Liver (tissue), 9 donors: Measurements from ENCODE around the gene BCL2L1. TPM values are rescaled to one million over a fixed set of nuclear protein-coding genes. Genes with fewer than 3 reads are reported as not detected.

ENCODE experiments used
- DNase-seq: peaks from one replicate; pipeline ENCODE4 v3.0.0-alpha.2; 2017; ENCODE audit warnings: low spot score
- H3K27ac ChIP-seq, 2 donors: one replicate each; pipeline ENCODE4 v1.7.0; 2013; ENCODE audit warnings: inconsistent platforms in 2 of 2, low read length in 2 of 2, control low read depth in 1 of 2, low read depth in 1 of 2, mild to moderate bottlenecking in 1 of 2
- H3K27me3 ChIP-seq, 4 donors: one replicate each; pipeline versions ENCODE4 v1.6.1 to v1.7.0; 2013; ENCODE audit warnings: low read length in 3 of 4, inconsistent platforms in 1 of 4, mild to moderate bottlenecking in 1 of 4, moderate library complexity in 1 of 4; ENCODE audit not compliant: control insufficient read depth in 4 of 4, insufficient read depth in 4 of 4
- H3K36me3 ChIP-seq, 4 donors: one replicate each; pipeline versions ENCODE4 v1.6.1 to v1.7.0; 2013; ENCODE audit warnings: low read length in 3 of 4, mild to moderate bottlenecking in 3 of 4, low read depth in 1 of 4, moderate library complexity in 1 of 4; ENCODE audit not compliant: control insufficient read depth in 4 of 4, insufficient read depth in 3 of 4
- H3K4me1 ChIP-seq, 4 donors: one replicate each; pipeline versions ENCODE4 v1.6.1 to v1.7.0; 2013; ENCODE audit warnings: low read length in 3 of 4, mild to moderate bottlenecking in 3 of 4, moderate library complexity in 1 of 4; ENCODE audit not compliant: control insufficient read depth in 4 of 4, insufficient read depth in 4 of 4
- H3K4me3 ChIP-seq, 3 donors: one replicate each; pipeline versions ENCODE4 v1.6.1 to v1.7.0; 2013; ENCODE audit warnings: low read length in 3 of 3, control low read depth in 1 of 3, low read depth in 1 of 3, mild to moderate bottlenecking in 1 of 3
- H3K9ac ChIP-seq, 2 donors: one replicate each; pipeline ENCODE4 v1.7.0; 2013; ENCODE audit warnings: low read length in 2 of 2, mild to moderate bottlenecking in 2 of 2, moderate library complexity in 2 of 2, control low read depth in 1 of 2, low read depth in 1 of 2
- H3K9me3 ChIP-seq, 4 donors: one replicate each; pipeline versions ENCODE4 v1.6.1 to v1.7.0; 2013; ENCODE audit warnings: low read length in 3 of 4; ENCODE audit not compliant: control insufficient read depth in 4 of 4
- CTCF ChIP-seq: fragments of 150-350 bp; IDR thresholded peaks from 2 replicates; pipeline ENCODE4 v1.5.1; 2017; ENCODE audit warnings: improper control_type of control experiment, low read depth, low read length; ENCODE audit not compliant: missing input control
- EGR1 ChIP-seq, 2 donors: IDR thresholded peaks; 2 replicates each; pipeline ENCODE4 v1.6.1; 2016 to 2018; ENCODE audit warnings: antibody characterized with exemption in 2 of 2, low read depth in 2 of 2
- GABPA ChIP-seq, 2 donors: IDR thresholded peaks in 1 of 2; conservative IDR thresholded peaks in 1 of 2; 2 replicates each; pipeline ENCODE4 v1.6.1; 2016; ENCODE audit warnings: antibody characterized with exemption in 2 of 2, mild to moderate bottlenecking in 1 of 2, moderate library complexity in 1 of 2
- HNF4A ChIP-seq, 2 donors: conservative IDR thresholded peaks; 2 replicates each; pipeline ENCODE4 v1.6.1; 2016; ENCODE audit warnings: antibody characterized with exemption in 2 of 2, mild to moderate bottlenecking in 2 of 2
- HNF4G ChIP-seq: IDR thresholded peaks from 2 replicates; pipeline ENCODE4 v1.6.1; 2016; ENCODE audit warnings: antibody characterized with exemption
- NR2F2 ChIP-seq: IDR thresholded peaks from 2 replicates; pipeline ENCODE4 v1.6.1; 2016; ENCODE audit warnings: antibody characterized with exemption
- RAD21 ChIP-seq, 2 donors: IDR thresholded peaks; 2 replicates each; pipeline ENCODE4 v1.6.1; 2016; ENCODE audit warnings: antibody characterized with exemption in 2 of 2, mild to moderate bottlenecking in 2 of 2
- RXRA ChIP-seq, 2 donors: IDR thresholded peaks; 2 replicates each; pipeline ENCODE4 v1.6.1; 2017 to 2018; ENCODE audit warnings: antibody characterized with exemption in 2 of 2, mild to moderate bottlenecking in 1 of 2
- SP1 ChIP-seq: IDR thresholded peaks from 2 replicates; pipeline ENCODE4 v1.6.1; 2018; ENCODE audit warnings: antibody characterized with exemption, mild to moderate bottlenecking
- YY1 ChIP-seq: IDR thresholded peaks from 2 replicates; pipeline ENCODE4 v1.6.1; 2016; ENCODE audit warnings: antibody characterized with exemption, mild to moderate bottlenecking
- WGBS: extraction: QIAGEN DNeasy Blood & Tissue Kit; methylation state at CpG from one replicate; pipeline ENCODE4 v1.1.7; 2013; 5-methylcytosine and 5-hydroxymethylcytosine counted together
- polyA plus RNA-seq, 2 donors: library from polyadenylated mRNA; stranded (reverse) in 1 of 2; unstranded in 1 of 2; fragments of 200-250 nt in 1 of 2; fragments of >200 nt in 1 of 2; fragmentation: Nextera tagmentation in 1 of 2; extraction: Ambion mirVana in 1 of 2; gene quantifications; one replicate each; pipeline versions ENCODE4 v1.2.1 to v1.2.3, GENCODE V29; 2013 to 2015
- total RNA-seq, 2 donors: library from RNA; depleted of rRNA; stranded (reverse); fragments of >200 nt; gene quantifications; one replicate each; pipeline ENCODE4 v1.2.3, GENCODE V29; 2014
- TF ChIP-seq, protein P1 (sequence below): IDR thresholded peaks from 2 replicates; pipeline ENCODE4 v1.6.1; 2016; ENCODE audit warnings: antibody characterized with exemption
- TF ChIP-seq, protein P2 (sequence below): IDR thresholded peaks from 2 replicates; pipeline ENCODE4 v1.6.1; 2016; ENCODE audit warnings: antibody characterized with exemption
- TF ChIP-seq, protein P3 (sequence below): IDR thresholded peaks from 2 replicates; pipeline ENCODE4 v1.6.1; 2016; ENCODE audit warnings: antibody characterized with exemption
- TF ChIP-seq, protein P4 (sequence below): IDR thresholded peaks from 2 replicates; pipeline ENCODE4 v1.6.1; 2016; ENCODE audit warnings: antibody characterized with exemption, mild to moderate bottlenecking
- donor health status: healthy.
- donor health status: healthy.
- donor health status: healthy.
- donor health status: healthy.
- donor health status: healthy.

BCL2L1 gene
- total and polyA plus RNA-seq, 4 donors: 29.7 to 124 (median 46.0) TPM

DNA sequence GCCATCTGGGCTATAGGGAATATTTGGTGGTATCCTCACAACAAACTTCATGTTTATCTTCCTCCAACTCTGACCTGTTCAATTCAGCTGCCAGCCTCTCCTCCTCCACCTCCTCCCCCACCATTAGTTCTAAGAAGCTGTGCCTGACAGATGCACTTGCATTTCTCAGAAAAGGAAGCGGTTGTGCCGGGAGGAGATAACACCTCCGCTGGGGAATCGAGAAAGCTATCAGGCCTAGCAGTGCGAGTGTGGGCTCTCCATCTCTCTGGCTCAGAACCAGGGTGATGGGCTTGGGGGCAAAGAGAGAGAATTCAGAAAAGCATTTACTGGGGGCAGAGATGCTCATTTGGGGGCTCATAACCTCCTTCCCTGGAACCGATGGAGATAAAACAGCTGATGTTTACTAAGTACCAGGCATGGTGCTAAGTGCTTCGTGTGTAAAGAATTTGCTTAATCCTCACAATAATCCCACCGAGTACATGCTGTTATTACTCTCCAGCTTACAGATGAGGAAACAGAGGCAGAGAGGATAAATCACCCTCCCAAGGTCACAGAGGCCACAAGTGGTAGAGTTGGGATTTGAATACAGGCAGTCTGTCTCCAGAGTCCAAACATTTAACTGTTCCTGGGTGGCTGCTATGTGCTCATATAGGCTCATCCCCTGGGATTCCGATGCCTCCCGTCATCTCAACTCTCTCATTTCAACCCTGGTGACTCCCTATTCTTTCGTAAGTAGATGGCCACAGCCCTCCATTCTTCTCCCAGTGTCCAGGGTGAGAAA is 46.6 kb downstream of the BCL2L1 start:
- peak overlapping the region; percentile 44 to 49 for H3K27ac ChIP-seq
- 54% methylated on average over 11 of the region's 11 CpGs for WGBS
- peak; percentile 7 for TF ChIP-seq SP1
- TF ChIP-seq, protein P1, sequence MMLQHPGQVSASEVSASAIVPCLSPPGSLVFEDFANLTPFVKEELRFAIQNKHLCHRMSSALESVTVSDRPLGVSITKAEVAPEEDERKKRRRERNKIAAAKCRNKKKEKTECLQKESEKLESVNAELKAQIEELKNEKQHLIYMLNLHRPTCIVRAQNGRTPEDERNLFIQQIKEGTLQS: no peak
- peak; percentile 78 for DNase-seq
- peaks cover 15 to 63% (median 52%) of the 10 kb centered on the region in 4 donors for H3K4me1 ChIP-seq
- H3K27me3 ChIP-seq: no peaks in the 10 kb centered on the region
- no peak overlapping the region for H3K9ac ChIP-seq
- H3K4me3 ChIP-seq: no peak overlapping the region
- no peaks in the 10 kb centered on the region for H3K36me3 ChIP-seq
- H3K9me3 ChIP-seq: no peaks in the 10 kb centered on the region

- H3K9ac ChIP-seq: no peak overlapping the region
Observed at GRCh38 chr20:31674895-31675827, 47.5 kb downstream of the BCL2L1 start.

DNA sequence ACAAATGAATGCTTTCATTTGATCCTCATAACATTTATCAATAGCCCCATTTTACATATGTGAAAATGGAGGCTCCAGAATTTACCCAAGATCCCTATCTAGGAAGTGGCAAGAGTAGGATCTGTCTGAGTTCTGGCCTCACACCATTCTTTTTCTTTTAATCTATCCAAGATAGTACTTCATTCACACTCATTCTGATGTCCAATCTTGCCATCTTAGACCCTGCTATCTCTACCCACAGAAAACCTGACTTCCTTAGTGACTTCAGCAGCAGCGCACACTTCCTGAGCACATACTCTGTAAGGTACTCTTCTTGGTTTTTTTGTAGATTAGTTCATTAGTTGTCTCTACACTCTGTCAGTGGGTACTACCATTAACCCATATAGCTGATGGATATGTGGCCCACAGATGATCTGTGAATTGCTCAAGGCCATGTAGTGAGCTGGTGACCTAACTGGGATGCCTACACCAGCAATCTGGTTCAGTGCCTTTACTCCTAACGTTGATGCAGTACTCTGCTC is 48.7 kb downstream of the BCL2L1 start:
- DNase-seq: no peak
- no peaks in the 10 kb centered on the region for H3K9me3 ChIP-seq
- no peak overlapping the region for H3K4me3 ChIP-seq
- no peaks in the 10 kb centered on the region for H3K36me3 ChIP-seq
- H3K27me3 ChIP-seq: no peaks in the 10 kb centered on the region
- no peak overlapping the region for H3K9ac ChIP-seq
- peaks cover 13 to 53% (median 39%) of the 10 kb centered on the region in 4 donors for H3K4me1 ChIP-seq
- peak overlapping the region; percentile 44 to 49 for H3K27ac ChIP-seq
- 60% methylated on average over 2 of the region's 2 CpGs for WGBS
- no peak for TF ChIP-seq HNF4G
- TF ChIP-seq RAD21 (IDR thresholded peaks at IDR 0.05): no peak
- TF ChIP-seq, protein P2, sequence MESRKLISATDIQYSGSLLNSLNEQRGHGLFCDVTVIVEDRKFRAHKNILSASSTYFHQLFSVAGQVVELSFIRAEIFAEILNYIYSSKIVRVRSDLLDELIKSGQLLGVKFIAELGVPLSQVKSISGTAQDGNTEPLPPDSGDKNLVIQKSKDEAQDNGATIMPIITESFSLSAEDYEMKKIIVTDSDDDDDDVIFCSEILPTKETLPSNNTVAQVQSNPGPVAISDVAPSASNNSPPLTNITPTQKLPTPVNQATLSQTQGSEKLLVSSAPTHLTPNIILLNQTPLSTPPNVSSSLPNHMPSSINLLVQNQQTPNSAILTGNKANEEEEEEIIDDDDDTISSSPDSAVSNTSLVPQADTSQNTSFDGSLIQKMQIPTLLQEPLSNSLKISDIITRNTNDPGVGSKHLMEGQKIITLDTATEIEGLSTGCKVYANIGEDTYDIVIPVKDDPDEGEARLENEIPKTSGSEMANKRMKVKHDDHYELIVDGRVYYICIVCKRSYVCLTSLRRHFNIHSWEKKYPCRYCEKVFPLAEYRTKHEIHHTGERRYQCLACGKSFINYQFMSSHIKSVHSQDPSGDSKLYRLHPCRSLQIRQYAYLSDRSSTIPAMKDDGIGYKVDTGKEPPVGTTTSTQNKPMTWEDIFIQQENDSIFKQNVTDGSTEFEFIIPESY: no peak
- no peak for TF ChIP-seq GABPA (IDR thresholded peaks at IDR 0.05 in 1 of 2, conservative IDR thresholded peaks at IDR 0.05 in 1 of 2)
- no peak for TF ChIP-seq NR2F2
- TF ChIP-seq SP1: no peak
- TF ChIP-seq EGR1 (IDR thresholded peaks at IDR 0.05; ENCODE audit: low read depth in 2 of 2): no peak
- TF ChIP-seq CTCF: no peak
- TF ChIP-seq, protein P1: no peak

More at GRCh38 chr20:31674895-31675827, 47.5 kb downstream of the BCL2L1 start:
- 57% methylated on average over 10 of the region's 10 CpGs for WGBS
- DNase-seq: no peak
- H3K27me3 ChIP-seq: no peaks in the 10 kb centered on the region
- H3K4me1 ChIP-seq: peaks cover 17 to 63% (median 48%) of the 10 kb centered on the region in 4 donors
- no peaks in the 10 kb centered on the region for H3K9me3 ChIP-seq
- no peaks in the 10 kb centered on the region for H3K36me3 ChIP-seq
- peak overlapping the region; percentile 44 to 49 for H3K27ac ChIP-seq
- no peak for TF ChIP-seq HNF4A (conservative IDR thresholded peaks at IDR 0.05)
- TF ChIP-seq, protein P3, sequence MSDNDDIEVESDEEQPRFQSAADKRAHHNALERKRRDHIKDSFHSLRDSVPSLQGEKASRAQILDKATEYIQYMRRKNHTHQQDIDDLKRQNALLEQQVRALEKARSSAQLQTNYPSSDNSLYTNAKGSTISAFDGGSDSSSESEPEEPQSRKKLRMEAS: peak; percentile 98
- peak in 1 of 2 donors; percentile 37 for TF ChIP-seq RAD21 (IDR thresholded peaks at IDR 0.05)
- TF ChIP-seq RXRA (IDR thresholded peaks at IDR 0.05): peak in 1 of 2 donors; percentile 32
- TF ChIP-seq SP1: peak; percentile 51
- peak; percentile 66 to 82 for TF ChIP-seq GABPA (IDR thresholded peaks at IDR 0.05 in 1 of 2, conservative IDR thresholded peaks at IDR 0.05 in 1 of 2)
- TF ChIP-seq EGR1 (IDR thresholded peaks at IDR 0.05; ENCODE audit: low read depth in 2 of 2): peak; percentile 81 to 88
- TF ChIP-seq, protein P4, sequence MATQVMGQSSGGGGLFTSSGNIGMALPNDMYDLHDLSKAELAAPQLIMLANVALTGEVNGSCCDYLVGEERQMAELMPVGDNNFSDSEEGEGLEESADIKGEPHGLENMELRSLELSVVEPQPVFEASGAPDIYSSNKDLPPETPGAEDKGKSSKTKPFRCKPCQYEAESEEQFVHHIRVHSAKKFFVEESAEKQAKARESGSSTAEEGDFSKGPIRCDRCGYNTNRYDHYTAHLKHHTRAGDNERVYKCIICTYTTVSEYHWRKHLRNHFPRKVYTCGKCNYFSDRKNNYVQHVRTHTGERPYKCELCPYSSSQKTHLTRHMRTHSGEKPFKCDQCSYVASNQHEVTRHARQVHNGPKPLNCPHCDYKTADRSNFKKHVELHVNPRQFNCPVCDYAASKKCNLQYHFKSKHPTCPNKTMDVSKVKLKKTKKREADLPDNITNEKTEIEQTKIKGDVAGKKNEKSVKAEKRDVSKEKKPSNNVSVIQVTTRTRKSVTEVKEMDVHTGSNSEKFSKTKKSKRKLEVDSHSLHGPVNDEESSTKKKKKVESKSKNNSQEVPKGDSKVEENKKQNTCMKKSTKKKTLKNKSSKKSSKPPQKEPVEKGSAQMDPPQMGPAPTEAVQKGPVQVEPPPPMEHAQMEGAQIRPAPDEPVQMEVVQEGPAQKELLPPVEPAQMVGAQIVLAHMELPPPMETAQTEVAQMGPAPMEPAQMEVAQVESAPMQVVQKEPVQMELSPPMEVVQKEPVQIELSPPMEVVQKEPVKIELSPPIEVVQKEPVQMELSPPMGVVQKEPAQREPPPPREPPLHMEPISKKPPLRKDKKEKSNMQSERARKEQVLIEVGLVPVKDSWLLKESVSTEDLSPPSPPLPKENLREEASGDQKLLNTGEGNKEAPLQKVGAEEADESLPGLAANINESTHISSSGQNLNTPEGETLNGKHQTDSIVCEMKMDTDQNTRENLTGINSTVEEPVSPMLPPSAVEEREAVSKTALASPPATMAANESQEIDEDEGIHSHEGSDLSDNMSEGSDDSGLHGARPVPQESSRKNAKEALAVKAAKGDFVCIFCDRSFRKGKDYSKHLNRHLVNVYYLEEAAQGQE: no peak
- peak; percentile 32 for TF ChIP-seq YY1
- peak; percentile 87 for TF ChIP-seq NR2F2
- H3K4me3 ChIP-seq: no peak overlapping the region
